HG03378 (cell line): ENCODE measurements around the gene NBR1.
"Not testable (repeated sequence)": the region's sequence is repeated elsewhere in the genome, so short reads cannot be mapped to it uniquely, and the experiment has no call there.

Source experiments
- ATAC-seq: cut with Tn5 transposase; IDR thresholded peaks from one replicate; pipeline ENCODE4 v1.9.1; 2021; ENCODE audit warnings: mild to moderate bottlenecking, moderate library complexity; ENCODE audit not compliant: unreplicated experiment

The NBR1 gene

GRCh38 chr17:43170766-43171585, at the start of gene NBR1:
Gene NBR1, plus strand, starts transcription at chr17:43171214. Its CDS starts 4,586 bp downstream, at chr17:43175800.
- peak; percentile 80 for ATAC-seq

GRCh38 chr17:43125133-43125966, 45.7 kb upstream of the NBR1 start, which contains the start of gene BRCA1:
Gene BRCA1, minus strand, starts transcription at chr17:43125364. Its CDS starts 1,268 bp downstream, at chr17:43124096.
- ATAC-seq, result peak; percentile 96

- ATAC-seq, result no peak
These were observed 44.8 kb upstream of the NBR1 start for GRCh38 chr17:43125967-43126910.

GRCh38 chr17:43126911-43127290, 44.1 kb upstream of the NBR1 start:
- ATAC-seq, result no peak

- ATAC-seq, result not testable (repeated sequence)
These were observed 43.6 kb upstream of the NBR1 start for GRCh38 chr17:43127333-43127876.

GRCh38 chr17:43129671-43130010, 41.4 kb upstream of the NBR1 start:
- ATAC-seq, result no peak

GRCh38 chr17:43132117-43132516, 38.9 kb upstream of the NBR1 start:
- ATAC-seq, result no peak

GRCh38 chr17:43133439-43133838, 37.6 kb upstream of the NBR1 start:
- ATAC-seq, result not testable (repeated sequence)

GRCh38 chr17:43134774-43135453, 36.1 kb upstream of the NBR1 start:
- ATAC-seq, result no peak

GRCh38 chr17:43135454-43135819, 35.6 kb upstream of the NBR1 start:
- ATAC-seq, result no peak

GRCh38 chr17:43136574-43136973, 34.4 kb upstream of the NBR1 start:
- not testable (repeated sequence) for ATAC-seq

- ATAC-seq, result not testable (repeated sequence)
These were observed 32.5 kb upstream of the NBR1 start for GRCh38 chr17:43138531-43138930.

- no peak for ATAC-seq
These were observed 30.4 kb upstream of the NBR1 start for GRCh38 chr17:43140396-43141332.

- ATAC-seq, result no peak
These were observed 28.9 kb upstream of the NBR1 start for GRCh38 chr17:43142153-43142552.

- no peak for ATAC-seq
These were observed 27.8 kb upstream of the NBR1 start for GRCh38 chr17:43143201-43143600.

- no peak for ATAC-seq
These were observed 24.4 kb upstream of the NBR1 start for GRCh38 chr17:43146649-43147048.

GRCh38 chr17:43151880-43152456, 19.0 kb upstream of the NBR1 start:
- no peak for ATAC-seq

- ATAC-seq, result not testable (repeated sequence)
These were observed 17.7 kb upstream of the NBR1 start for GRCh38 chr17:43153197-43153835.
